CD14-positive monocyte (primary cell): ENCODE results near the gene WWTR1. TPM values are rescaled to one million over a fixed set of nuclear protein-coding genes. Genes with fewer than 3 reads are reported as not detected.
A peak's percentile ranks its signal among the peaks of the same experiment; 100 is the strongest.

Experiments used
- DNase-seq, 3 donors: peaks; one replicate each; pipeline ENCODE4 v3.0.0-alpha.2; 2011 to 2022
- H2AFZ ChIP-seq: 2 replicates; pipeline ENCODE4 v1.6.0; 2012; ENCODE audit warnings: mild to moderate bottlenecking, low read depth, low read length, inconsistent platforms; ENCODE audit not compliant: insufficient read depth, poor library complexity, severe bottlenecking
- H3K27ac ChIP-seq, 2 donors: 1 replicate in 1 of 2; 2 replicates in 1 of 2; pipeline ENCODE4 v1.5.1; 2012 to 2013; ENCODE audit warnings: low read length in 2 of 2, control low read depth in 1 of 2, inconsistent platforms in 1 of 2, low read depth in 1 of 2, mild to moderate bottlenecking in 1 of 2
- H3K27me3 ChIP-seq, 2 donors: one replicate each; pipeline versions ENCODE4 v1.6.0 to v1.6.1; 2011 to 2013; ENCODE audit warnings: low read length in 2 of 2; ENCODE audit not compliant: control insufficient read depth in 2 of 2, insufficient read depth in 2 of 2
- H3K36me3 ChIP-seq, 2 donors: replicated peaks in 1 of 2; 1 replicate in 1 of 2; 2 replicates in 1 of 2; pipeline versions ENCODE4 v1.5.1 to v1.6.1; 2012 to 2013; ENCODE audit warnings: low read length in 2 of 2, control low read depth in 1 of 2, inconsistent platforms in 1 of 2, mild to moderate bottlenecking in 1 of 2; ENCODE audit not compliant: insufficient read depth in 2 of 2, control insufficient read depth in 1 of 2
- H3K4me1 ChIP-seq, 2 donors: 1 replicate in 1 of 2; 2 replicates in 1 of 2; pipeline versions ENCODE4 v1.5.1 to v1.6.1; 2012 to 2013; ENCODE audit warnings: low read length in 2 of 2, control low read depth in 1 of 2, inconsistent platforms in 1 of 2, mild to moderate bottlenecking in 1 of 2, moderate library complexity in 1 of 2; ENCODE audit not compliant: insufficient read depth in 2 of 2, control insufficient read depth in 1 of 2
- H3K4me2 ChIP-seq: replicated peaks from 2 replicates; pipeline ENCODE3; 2012; ENCODE audit warnings: low read length, moderate library complexity, mild to moderate bottlenecking; ENCODE audit not compliant: poor library complexity, severe bottlenecking; ENCODE audit errors: extremely low read depth
- H3K4me3 ChIP-seq, 3 experiments: fragments of 200-600 bp in 1 of 3; sonication (generic) in 1 of 3; replicated peaks in 1 of 3; 1 replicate in 2 of 3; 2 replicates in 1 of 3; pipeline ENCODE4 v1.5.1; 2011 to 2013; ENCODE audit warnings: low read length in 3 of 3, mild to moderate bottlenecking in 3 of 3, control low read depth in 2 of 3, low read depth in 2 of 3, inconsistent platforms in 1 of 3, moderate library complexity in 1 of 3
- H3K79me2 ChIP-seq: 2 replicates; pipeline ENCODE4 v1.6.0; 2012; ENCODE audit warnings: mild to moderate bottlenecking, control low read depth, inconsistent platforms, low read length, moderate library complexity; ENCODE audit not compliant: insufficient read depth
- H3K9ac ChIP-seq: 2 replicates; pipeline ENCODE4 v1.6.0; 2017; ENCODE audit warnings: low read length, mild to moderate bottlenecking; ENCODE audit not compliant: insufficient read depth, poor library complexity, severe bottlenecking
- H3K9me3 ChIP-seq, 2 donors: replicated peaks in 1 of 2; 1 replicate in 1 of 2; 2 replicates in 1 of 2; pipeline versions ENCODE4 v1.5.1 to v1.6.1; 2012 to 2013; ENCODE audit warnings: low read length in 2 of 2, control low read depth in 1 of 2; ENCODE audit not compliant: control insufficient read depth in 1 of 2, insufficient read depth in 1 of 2
- H4K20me1 ChIP-seq: 2 replicates; pipeline ENCODE4 v1.6.0; 2012; ENCODE audit warnings: mild to moderate bottlenecking, low read length, control low read depth, moderate library complexity; ENCODE audit not compliant: insufficient read depth
- H3K27ac Mint-ChIP-seq, 7 donors: one replicate each; pipeline ENCODE4 v1.8.0; 2020; ENCODE audit warnings: mild to moderate bottlenecking in 7 of 7, mixed read lengths in 7 of 7, moderate library complexity in 6 of 7, inconsistent platforms in 2 of 7
- H3K27me3 Mint-ChIP-seq, 3 donors: one replicate each; pipeline ENCODE4 v1.8.0; 2021 to 2022; ENCODE audit warnings: low read depth in 3 of 3, mild to moderate bottlenecking in 3 of 3, mixed read lengths in 3 of 3, moderate library complexity in 3 of 3, inconsistent platforms in 1 of 3
- H3K36me3 Mint-ChIP-seq, 2 donors: one replicate each; pipeline ENCODE4 v1.8.0; 2020; ENCODE audit warnings: mixed read lengths in 2 of 2, inconsistent platforms in 1 of 2, mild to moderate bottlenecking in 1 of 2
- H3K4me1 Mint-ChIP-seq: one replicate; pipeline ENCODE4 v1.8.0; 2020; ENCODE audit warnings: mild to moderate bottlenecking, mixed read lengths
- H3K4me3 Mint-ChIP-seq, 2 donors: one replicate each; pipeline ENCODE4 v1.8.0; 2020; ENCODE audit warnings: mild to moderate bottlenecking in 2 of 2, mixed read lengths in 2 of 2, moderate library complexity in 1 of 2
- H3K9me3 Mint-ChIP-seq, 7 donors: one replicate each; pipeline ENCODE4 v1.8.0; 2020 to 2022; ENCODE audit warnings: mixed read lengths in 7 of 7, mild to moderate bottlenecking in 6 of 7, moderate library complexity in 6 of 7, inconsistent platforms in 2 of 7
- WGBS: methylation state at CpG from one replicate; pipeline ENCODE4 v1.1.5; 2013; ENCODE audit warnings: missing lambda C conversion rate; ENCODE audit not compliant: insufficient coverage; 5-methylcytosine and 5-hydroxymethylcytosine counted together
- intact Hi-C, 2 donors: fragments of 100-400 bp; cut with micrococcal nuclease; formaldehyde crosslinking; loops; one replicate each; pipeline versions ENCODE4 v1.15.0 to v1.15.1; 2023
- polyA plus RNA-seq, 3 donors: library from polyadenylated mRNA; depleted of rRNA in 1 of 3; unstranded in 2 of 3; stranded (reverse) in 1 of 3; fragments of 300-500 nt in 2 of 3; fragments of >200 nt in 1 of 3; fragmentation: Illumina TruSeq in 2 of 3; gene quantifications; 1 replicate in 2 of 3; 2 replicates in 1 of 3; pipeline ENCODE4 v1.2.3, GENCODE V29; 2012 to 2021
- TF ChIP-seq, protein P1 (sequence below): fragments of 200-600 bp; IDR thresholded peaks from one replicate; pipeline ENCODE4 v1.8.0; 2022; ENCODE audit warnings: antibody characterized with exemption, mild to moderate bottlenecking

WWTR1 gene
- polyA plus RNA-seq, 3 donors, result not detected

DNA sequence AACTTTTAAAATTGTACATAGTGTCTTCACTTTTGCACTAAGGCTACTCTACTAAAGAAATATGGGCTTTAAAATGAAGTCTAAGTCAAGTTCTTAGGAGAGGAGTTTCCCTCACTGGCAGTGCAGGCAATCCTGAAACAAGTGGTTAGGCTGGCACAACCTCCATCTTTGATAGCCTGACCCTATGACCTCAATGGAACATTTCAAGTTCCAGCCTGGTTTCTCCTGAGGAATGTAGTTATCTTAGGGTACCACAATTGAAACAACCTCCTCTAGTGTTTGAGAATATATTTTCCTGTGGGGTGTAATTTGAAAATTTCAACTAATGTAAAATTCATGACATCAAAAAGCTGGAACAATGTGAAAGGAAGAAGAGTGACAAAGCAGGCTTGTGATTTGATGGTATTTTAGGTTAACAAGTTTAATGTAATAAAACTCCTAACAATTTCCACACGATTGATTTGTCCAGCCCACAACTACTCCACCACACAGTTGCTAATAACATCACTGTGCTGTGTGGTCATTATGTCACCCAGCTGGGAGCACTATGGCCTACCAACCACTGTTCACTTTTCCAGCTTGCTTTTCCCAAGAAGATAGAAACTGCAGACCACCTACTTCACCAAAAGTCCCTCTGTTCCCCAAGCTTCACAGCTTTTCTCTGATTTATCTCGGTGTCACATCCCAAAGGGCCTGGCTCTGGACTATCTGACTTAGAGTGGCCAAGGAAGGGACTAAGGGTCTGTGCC, 1.8 kb downstream of the WWTR1 start:
- no peak overlapping the region for H3K4me3 ChIP-seq
- peaks cover 0 to 32% (median 10%) of the 10 kb centered on the region in 7 donors for H3K9me3 Mint-ChIP-seq
- TF ChIP-seq, protein P1, sequence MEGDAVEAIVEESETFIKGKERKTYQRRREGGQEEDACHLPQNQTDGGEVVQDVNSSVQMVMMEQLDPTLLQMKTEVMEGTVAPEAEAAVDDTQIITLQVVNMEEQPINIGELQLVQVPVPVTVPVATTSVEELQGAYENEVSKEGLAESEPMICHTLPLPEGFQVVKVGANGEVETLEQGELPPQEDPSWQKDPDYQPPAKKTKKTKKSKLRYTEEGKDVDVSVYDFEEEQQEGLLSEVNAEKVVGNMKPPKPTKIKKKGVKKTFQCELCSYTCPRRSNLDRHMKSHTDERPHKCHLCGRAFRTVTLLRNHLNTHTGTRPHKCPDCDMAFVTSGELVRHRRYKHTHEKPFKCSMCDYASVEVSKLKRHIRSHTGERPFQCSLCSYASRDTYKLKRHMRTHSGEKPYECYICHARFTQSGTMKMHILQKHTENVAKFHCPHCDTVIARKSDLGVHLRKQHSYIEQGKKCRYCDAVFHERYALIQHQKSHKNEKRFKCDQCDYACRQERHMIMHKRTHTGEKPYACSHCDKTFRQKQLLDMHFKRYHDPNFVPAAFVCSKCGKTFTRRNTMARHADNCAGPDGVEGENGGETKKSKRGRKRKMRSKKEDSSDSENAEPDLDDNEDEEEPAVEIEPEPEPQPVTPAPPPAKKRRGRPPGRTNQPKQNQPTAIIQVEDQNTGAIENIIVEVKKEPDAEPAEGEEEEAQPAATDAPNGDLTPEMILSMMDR, result no peak
- peaks cover 89 to 97% (median 92%) of the 10 kb centered on the region in 3 donors for H3K27me3 Mint-ChIP-seq
- H3K36me3 ChIP-seq, result no peaks in the 10 kb centered on the region
- no peak overlapping the region for H3K4me2 ChIP-seq
- H3K4me1 ChIP-seq, result peaks cover 17 to 21% of the 10 kb centered on the region in 2 donors
- peak overlapping the region in 1 of 2 donors; percentile 66 for H3K4me3 Mint-ChIP-seq
- no peaks in the 10 kb centered on the region for H3K79me2 ChIP-seq
- peaks cover 77 to 84% of the 10 kb centered on the region in 2 donors for H3K27me3 ChIP-seq
- H2AFZ ChIP-seq, result no peak overlapping the region
- no peaks in the 10 kb centered on the region for H4K20me1 ChIP-seq
- WGBS, result no CpG with 5 or more reads among the region's 2 CpGs
- DNase-seq, result no peak
- intact Hi-C loops, result no loop called here
- no peak overlapping the region for H3K27ac ChIP-seq
- peaks cover 3 to 5% of the 10 kb centered on the region in 2 donors for H3K36me3 Mint-ChIP-seq
- peaks cover 0 to 36% of the 10 kb centered on the region in 2 donors for H3K9me3 ChIP-seq
- H3K9ac ChIP-seq, result no peak overlapping the region
- H3K27ac Mint-ChIP-seq, result no peak overlapping the region
- peaks cover 21% of the 10 kb centered on the region for H3K4me1 Mint-ChIP-seq

DNA sequence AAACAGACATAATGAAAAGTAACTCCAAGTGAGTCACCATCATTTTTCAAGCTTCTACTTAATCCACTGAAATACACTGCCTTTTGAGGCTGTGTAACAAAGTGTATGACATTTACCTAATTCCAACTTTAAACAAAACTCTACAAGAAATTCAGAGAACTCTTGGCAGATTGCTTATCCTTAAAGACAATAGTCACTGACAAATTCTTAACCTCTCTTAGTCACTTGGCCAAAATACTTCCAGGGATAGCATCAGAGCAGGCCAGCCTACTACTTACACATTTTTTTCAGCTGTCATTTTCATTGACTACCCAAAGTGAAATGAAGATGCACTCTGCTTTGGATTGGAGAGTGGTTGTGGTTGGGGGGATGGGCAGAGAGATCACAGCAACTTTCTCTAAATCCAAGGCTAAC, 3.6 kb downstream of the WWTR1 start:
- H3K36me3 Mint-ChIP-seq, result peaks cover 3 to 5% of the 10 kb centered on the region in 2 donors
- Histone ChIP-seq H3K9ac (no peak overlapping the region), H3K36me3 (no peaks in the 10 kb centered on the region), H3K9me3 (peaks cover 0 to 32% of the 10 kb centered on the region in 2 donors), H3K27ac (no peak overlapping the region), H3K79me2 (no peaks in the 10 kb centered on the region), H3K4me2 (no peak overlapping the region), H3K4me3 (no peak overlapping the region), H3K4me1 (peaks cover 17 to 21% of the 10 kb centered on the region in 2 donors), H3K27me3 (peaks cover 74 to 78% of the 10 kb centered on the region in 2 donors), H4K20me1 (no peaks in the 10 kb centered on the region), H2AFZ (no peak overlapping the region)
- peaks cover 86 to 96% (median 89%) of the 10 kb centered on the region in 3 donors for H3K27me3 Mint-ChIP-seq
- peaks cover 19% of the 10 kb centered on the region for H3K4me1 Mint-ChIP-seq
- TF ChIP-seq, protein P1, result no peak
- DNase-seq, result no peak
- H3K9me3 Mint-ChIP-seq, result peaks cover 0 to 30% (median 8%) of the 10 kb centered on the region in 7 donors
- no peak overlapping the region for H3K27ac Mint-ChIP-seq
- intact Hi-C loops, result no loop called here
- no peak overlapping the region for H3K4me3 Mint-ChIP-seq
